Muscle of leg (tissue), 11 donors: Measurements from ENCODE around the gene NUBP2. TPM values are rescaled to one million over a fixed set of nuclear protein-coding genes. Genes with fewer than 3 reads are reported as not detected.
A peak's percentile ranks its signal among the peaks of the same experiment; 100 is the strongest.

Experiments
- DNase-seq: peaks from one replicate; pipeline ENCODE4 v3.0.0; 2013
- H3K27ac ChIP-seq: one replicate; pipeline ENCODE4 v1.5.1; 2013; ENCODE audit warnings: mild to moderate bottlenecking, low read length, control low read depth
- H3K27me3 ChIP-seq: one replicate; pipeline ENCODE4 v1.6.1; 2013; ENCODE audit warnings: low read length; ENCODE audit not compliant: control insufficient read depth, insufficient read depth
- H3K36me3 ChIP-seq: one replicate; pipeline ENCODE4 v1.6.1; 2013; ENCODE audit warnings: low read length; ENCODE audit not compliant: control insufficient read depth, insufficient read depth
- H3K4me1 ChIP-seq: one replicate; pipeline ENCODE4 v1.6.1; 2013; ENCODE audit warnings: low read length; ENCODE audit not compliant: control insufficient read depth, insufficient read depth
- H3K4me3 ChIP-seq: one replicate; pipeline ENCODE4 v1.5.1; 2013; ENCODE audit warnings: low read length, control low read depth
- H3K9me3 ChIP-seq: replicated peaks from 2 replicates; pipeline ENCODE4 v1.6.1; 2013; ENCODE audit warnings: low read depth, low read length; ENCODE audit not compliant: control insufficient read depth
- WGBS: methylation state at CpG from one replicate; pipeline ENCODE4 v1.1.5; 2013; ENCODE audit warnings: missing lambda C conversion rate; ENCODE audit not compliant: insufficient coverage; 5-methylcytosine and 5-hydroxymethylcytosine counted together
- polyA plus RNA-seq, 8 donors: library from polyadenylated mRNA; unstranded; fragments of 120-200 nt; gene quantifications; one replicate each; pipeline versions ENCODE4 v1.2.1 to v1.2.3, GENCODE V29; 2013; ENCODE audit warnings: inconsistent platforms in 1 of 8, low replicate concordance in 1 of 8; ENCODE audit not compliant: insufficient read length in 8 of 8, insufficient read depth in 1 of 8
- total RNA-seq: library from RNA; stranded (reverse); fragments of 120-200 nt; gene quantifications from one replicate; pipeline ENCODE4 v1.2.4, GENCODE V29; 2013

Gene NUBP2
- total and polyA plus RNA-seq, 9 donors: 40.6 to 59.7 (median 49.2) TPM

DNA sequence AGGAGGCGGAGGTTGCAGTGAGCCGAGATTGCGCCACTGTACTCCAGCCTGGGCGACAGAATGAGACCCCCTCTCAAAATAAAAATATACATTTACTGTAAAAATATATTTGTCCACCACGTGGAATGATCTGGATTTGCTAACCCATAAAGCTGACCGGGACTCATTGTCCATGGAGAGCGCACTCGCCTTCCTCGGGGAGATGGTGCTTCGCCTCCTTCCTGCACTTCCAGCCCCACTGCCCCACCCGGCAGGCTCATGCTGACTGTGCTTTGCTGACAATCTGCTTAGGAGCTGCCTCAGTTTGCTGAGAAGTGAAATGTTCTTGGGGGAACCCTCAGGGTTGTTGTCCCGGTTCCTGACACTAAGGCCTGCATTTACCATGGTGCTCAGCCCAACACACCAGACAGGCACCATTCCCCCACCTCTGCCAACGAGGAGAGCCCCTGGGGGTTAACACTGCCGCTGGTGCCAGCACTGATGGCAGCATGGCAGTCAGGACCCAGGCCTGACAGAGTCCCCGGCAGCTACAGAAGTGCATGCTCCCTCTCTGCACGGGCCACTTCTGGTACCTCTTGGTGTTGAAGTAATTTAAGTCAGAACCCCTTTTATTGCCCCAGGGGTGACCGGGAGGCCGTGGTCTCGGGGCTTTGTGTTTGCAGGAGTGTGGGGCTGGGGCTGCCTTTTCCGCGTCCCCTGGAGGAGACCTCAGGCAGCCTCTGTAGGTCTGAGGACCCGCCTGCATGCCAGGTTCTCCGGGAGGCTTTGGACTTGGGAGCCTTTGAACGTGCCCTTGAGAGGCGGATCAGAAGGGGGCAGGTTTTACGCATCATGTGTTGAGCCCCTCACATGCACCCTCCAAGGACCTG lies 2.5 kb downstream of the NUBP2 start:
- no peaks in the 10 kb centered on the region for H3K9me3 ChIP-seq
- H3K36me3 ChIP-seq: peaks cover 58% of the 10 kb centered on the region
- no peak overlapping the region for H3K27ac ChIP-seq
- H3K4me1 ChIP-seq: peaks cover 17% of the 10 kb centered on the region
- 86% methylated on average over 16 of the region's 26 CpGs for WGBS
- DNase-seq: no peak
- no peak overlapping the region for H3K4me3 ChIP-seq
- H3K27me3 ChIP-seq: no peaks in the 10 kb centered on the region

DNA sequence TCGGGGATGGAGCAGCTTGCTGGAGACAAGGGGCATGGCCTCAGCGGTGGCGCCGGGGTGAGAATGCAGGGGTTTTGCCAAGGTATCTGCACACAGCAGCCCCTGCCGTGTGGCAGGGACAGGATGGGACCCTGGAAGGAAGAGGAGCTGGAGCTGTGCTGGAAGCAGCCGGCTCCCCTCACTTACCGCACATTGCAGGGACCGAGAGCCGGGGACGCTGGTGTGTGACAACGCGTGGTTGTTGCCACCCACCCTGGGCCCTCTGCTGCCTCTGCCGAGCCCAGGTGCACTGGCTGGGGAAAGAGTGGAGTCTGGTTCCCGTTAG lies 3.0 kb downstream of the NUBP2 start:
- H3K27me3 ChIP-seq: no peaks in the 10 kb centered on the region
- H3K36me3 ChIP-seq: peaks cover 57% of the 10 kb centered on the region
- no peaks in the 10 kb centered on the region for H3K9me3 ChIP-seq
- H3K4me3 ChIP-seq: no peak overlapping the region
- 87% methylated on average over 14 of the region's 14 CpGs for WGBS
- peaks cover 17% of the 10 kb centered on the region for H3K4me1 ChIP-seq
- no peak overlapping the region for H3K27ac ChIP-seq
- DNase-seq: no peak

DNA sequence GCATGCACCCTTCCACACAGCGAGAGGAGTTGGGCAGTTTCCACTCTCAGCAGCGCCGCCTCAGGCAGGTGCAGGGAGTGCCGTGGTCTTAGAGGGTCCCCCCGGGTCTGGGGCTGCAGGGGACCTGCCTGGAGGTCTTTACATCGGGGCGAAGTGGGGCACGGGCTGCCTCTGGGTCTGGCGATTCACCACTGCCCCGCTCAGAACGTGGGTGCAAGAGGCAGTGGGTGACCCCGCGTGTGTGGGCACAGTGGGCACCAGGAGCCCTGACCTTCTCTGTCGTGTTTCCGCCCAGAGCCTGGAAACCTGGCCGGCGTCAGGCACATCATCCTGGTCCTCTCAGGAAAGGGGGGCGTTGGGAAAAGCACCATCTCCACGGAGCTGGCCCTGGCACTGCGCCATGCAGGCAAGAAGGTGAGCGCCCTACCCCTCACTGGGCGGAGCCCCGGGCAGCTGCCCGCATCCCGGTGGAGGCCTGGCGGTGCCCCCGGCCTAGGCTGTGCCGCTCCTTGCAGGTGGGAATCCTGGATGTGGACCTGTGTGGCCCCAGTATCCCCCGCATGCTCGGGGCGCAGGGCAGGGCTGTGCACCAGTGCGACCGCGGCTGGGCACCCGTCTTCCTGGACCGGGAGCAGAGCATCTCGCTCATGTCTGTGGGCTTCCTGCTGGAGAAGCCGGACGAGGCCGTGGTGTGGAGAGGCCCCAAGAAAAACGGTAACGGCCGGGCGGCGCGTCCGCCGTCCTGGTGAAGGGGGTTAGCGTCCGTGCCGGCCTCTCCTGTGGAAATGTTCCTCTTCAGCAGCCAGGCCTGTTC lies 3.7 kb downstream of the NUBP2 start:
- peaks cover 11% of the 10 kb centered on the region for H3K4me1 ChIP-seq

DNA sequence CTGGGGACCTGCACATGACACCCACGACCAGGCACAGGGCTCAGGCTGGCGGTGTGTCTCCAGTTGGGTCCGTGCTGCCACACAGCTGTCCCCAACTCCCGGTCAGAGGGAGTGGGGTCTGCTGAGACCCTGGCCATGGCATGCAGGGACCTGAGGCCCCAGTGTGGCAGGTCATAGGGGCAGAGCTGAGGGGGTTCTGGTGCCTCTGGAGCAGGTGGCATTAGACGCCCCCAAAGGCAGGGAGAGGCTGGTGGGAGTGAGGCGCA lies 4.2 kb downstream of the NUBP2 start:
- Histone ChIP-seq H3K9me3 (no peaks in the 10 kb centered on the region), H3K36me3 (peaks cover 63% of the 10 kb centered on the region), H3K4me3 (no peak overlapping the region), H3K27ac (no peak overlapping the region), H3K27me3 (no peaks in the 10 kb centered on the region), H3K4me1 (peaks cover 7% of the 10 kb centered on the region)
- 85% methylated on average over 6 of the region's 6 CpGs for WGBS
- no peak for DNase-seq

More for the DNA sequence above, 3.7 kb downstream of the NUBP2 start:
- no peak overlapping the region for H3K27ac ChIP-seq
- no peak overlapping the region for H3K4me3 ChIP-seq
- DNase-seq: no peak
- WGBS: 87% methylated on average over 51 of the region's 51 CpGs
- H3K9me3 ChIP-seq: no peaks in the 10 kb centered on the region
- peaks cover 60% of the 10 kb centered on the region for H3K36me3 ChIP-seq
- no peaks in the 10 kb centered on the region for H3K27me3 ChIP-seq

DNA sequence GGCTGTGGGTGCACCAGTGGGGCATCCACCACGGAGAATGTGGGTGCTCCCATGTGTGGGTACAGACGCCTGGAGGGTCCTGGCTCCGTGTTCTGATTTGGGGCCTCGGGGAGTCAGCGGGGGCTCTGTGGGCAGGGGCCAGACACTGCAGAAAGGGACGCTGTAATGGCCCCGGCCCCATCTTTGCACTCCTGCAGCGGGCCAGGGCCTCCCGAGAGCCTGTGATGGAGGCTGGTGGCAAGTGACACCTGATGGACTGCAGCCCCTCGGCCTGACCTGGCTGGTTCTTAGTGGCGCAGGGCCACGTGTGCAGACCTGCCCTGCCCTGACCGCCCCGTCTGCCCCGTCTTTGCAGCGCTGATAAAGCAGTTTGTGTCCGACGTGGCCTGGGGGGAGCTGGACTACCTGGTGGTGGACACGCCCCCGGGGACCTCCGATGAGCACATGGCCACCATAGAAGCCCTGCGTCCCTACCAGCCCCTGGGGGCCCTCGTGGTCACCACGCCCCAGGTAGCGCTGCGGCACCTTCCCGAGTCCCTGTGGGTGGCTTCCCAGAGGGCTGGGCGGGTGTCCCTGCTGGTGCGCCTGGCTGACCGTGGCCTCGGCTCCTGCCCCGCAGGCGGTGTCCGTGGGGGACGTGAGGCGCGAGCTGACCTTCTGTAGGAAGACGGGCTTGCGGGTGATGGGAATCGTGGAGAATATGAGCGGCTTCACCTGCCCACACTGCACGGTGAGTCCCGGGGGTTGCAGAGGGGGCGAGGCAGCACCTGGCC lies 4.7 kb downstream of the NUBP2 start:
- 91% methylated on average over 44 of the region's 44 CpGs for WGBS
- H3K4me1 ChIP-seq: peaks cover 7% of the 10 kb centered on the region
- H3K27me3 ChIP-seq: no peaks in the 10 kb centered on the region
- no peaks in the 10 kb centered on the region for H3K9me3 ChIP-seq
- no peak overlapping the region for H3K27ac ChIP-seq
- H3K36me3 ChIP-seq: peaks cover 63% of the 10 kb centered on the region
- no peak for DNase-seq
- no peak overlapping the region for H3K4me3 ChIP-seq

DNA sequence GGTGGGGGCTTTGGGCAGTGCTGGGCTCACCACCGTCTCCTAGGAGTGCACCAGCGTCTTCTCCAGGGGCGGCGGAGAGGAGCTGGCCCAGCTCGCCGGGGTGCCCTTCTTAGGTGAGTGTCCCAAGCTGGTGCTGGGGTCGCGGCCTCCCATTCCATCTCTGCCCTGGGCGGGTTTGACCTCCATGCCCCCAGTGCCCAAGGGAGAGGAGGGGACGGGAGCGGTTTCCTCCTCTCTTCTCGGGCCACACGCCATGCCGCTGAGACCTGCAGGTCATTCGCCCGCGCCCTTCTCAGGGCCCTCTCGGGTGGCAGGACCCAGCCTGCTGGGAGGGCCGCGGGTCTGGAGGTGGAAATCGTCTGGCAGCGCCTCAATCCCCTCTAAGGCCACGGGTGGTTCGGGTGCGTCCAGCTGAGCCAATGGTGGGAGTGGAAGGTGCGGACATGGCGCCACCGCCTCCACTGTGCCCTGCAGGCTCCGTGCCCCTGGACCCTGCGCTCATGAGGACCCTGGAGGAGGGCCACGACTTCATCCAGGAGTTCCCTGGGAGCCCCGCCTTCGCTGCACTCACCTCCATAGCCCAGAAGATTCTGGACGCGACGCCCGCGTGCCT lies 5.4 kb downstream of the NUBP2 start:
- WGBS: 89% methylated on average over 21 of the region's 38 CpGs
- peaks cover 66% of the 10 kb centered on the region for H3K36me3 ChIP-seq

DNA sequence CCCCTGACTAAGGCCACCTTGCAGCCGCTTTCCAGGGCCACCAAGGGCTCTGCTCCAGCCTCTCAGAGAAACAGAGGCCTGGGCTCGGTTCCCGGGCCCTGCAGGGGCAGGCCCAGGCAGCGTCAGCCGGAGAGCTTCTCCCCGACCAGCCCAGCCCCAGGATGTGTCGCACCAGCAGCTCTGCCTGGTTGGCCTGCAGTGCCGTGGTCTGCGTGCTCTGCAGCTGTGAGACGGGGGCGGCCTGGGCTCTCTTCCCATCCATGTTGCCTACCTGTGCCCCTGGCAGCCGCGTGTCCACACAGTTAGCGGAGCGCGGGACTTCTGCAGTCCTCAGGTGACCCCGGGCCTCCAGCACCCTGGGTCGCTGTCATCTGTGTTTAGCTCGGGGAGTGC lies 5.9 kb downstream of the NUBP2 start:
- H3K27ac ChIP-seq: no peak overlapping the region
- H3K4me3 ChIP-seq: no peak overlapping the region
- H3K4me1 ChIP-seq: peaks cover 10% of the 10 kb centered on the region
- H3K27me3 ChIP-seq: no peaks in the 10 kb centered on the region
- 45% methylated on average over 19 of the region's 19 CpGs for WGBS
- peak; percentile 16 for DNase-seq
- no peaks in the 10 kb centered on the region for H3K9me3 ChIP-seq
- H3K36me3 ChIP-seq: peaks cover 66% of the 10 kb centered on the region

More for the DNA sequence above, 5.4 kb downstream of the NUBP2 start:
- H3K9me3 ChIP-seq: no peaks in the 10 kb centered on the region
- H3K4me3 ChIP-seq: no peak overlapping the region
- H3K4me1 ChIP-seq: peaks cover 10% of the 10 kb centered on the region
- no peak for DNase-seq
- H3K27me3 ChIP-seq: no peaks in the 10 kb centered on the region
- H3K27ac ChIP-seq: no peak overlapping the region

DNA sequence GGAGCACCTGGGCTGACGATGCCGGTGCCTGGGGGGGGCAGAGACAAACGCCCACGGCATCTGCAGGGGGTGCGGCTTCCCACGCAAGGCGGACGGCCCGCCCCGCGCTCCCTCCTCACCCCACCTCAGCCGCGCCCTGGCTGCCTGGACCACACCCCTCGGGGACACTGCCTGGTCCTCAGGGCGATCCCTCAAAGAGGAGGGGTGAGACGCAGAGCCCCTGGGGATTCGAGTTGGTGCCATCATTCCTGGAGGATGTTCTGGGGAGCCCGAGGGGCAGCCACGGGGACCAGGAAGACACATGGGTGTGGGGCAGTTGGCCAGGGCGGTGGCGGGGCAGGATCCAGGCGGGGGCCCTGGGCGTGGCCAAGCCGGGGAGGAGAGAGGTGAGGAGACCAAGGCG lies 6.9 kb downstream of the NUBP2 start:
- Histone ChIP-seq H3K9me3 (no peaks in the 10 kb centered on the region), H3K4me1 (peaks cover 10% of the 10 kb centered on the region), H3K4me3 (no peak overlapping the region), H3K36me3 (peaks cover 66% of the 10 kb centered on the region), H3K27me3 (no peaks in the 10 kb centered on the region), H3K27ac (no peak overlapping the region)
- 93% methylated on average over 7 of the region's 25 CpGs for WGBS
- no peak for DNase-seq

DNA sequence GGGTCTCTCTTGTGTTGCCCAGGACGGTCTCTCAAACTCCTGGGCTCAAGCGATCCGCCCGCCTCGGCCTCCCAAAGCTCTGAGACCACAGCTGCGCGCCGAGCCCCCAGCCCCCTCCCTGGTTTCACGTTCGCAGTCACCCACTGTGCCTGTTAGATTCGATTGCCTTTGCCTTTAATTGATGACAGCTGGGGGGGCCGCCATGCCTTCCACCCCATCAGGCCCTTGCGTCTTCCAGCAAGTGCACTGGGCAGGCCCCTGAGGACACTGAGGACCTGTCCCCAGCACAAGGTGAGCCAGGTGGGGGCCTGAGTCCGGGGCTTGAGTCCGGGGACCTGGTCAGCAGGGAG lies 7.5 kb downstream of the NUBP2 start:
- Histone ChIP-seq H3K9me3 (no peaks in the 10 kb centered on the region), H3K27ac (no peak overlapping the region), H3K27me3 (no peaks in the 10 kb centered on the region), H3K4me1 (peaks cover 12% of the 10 kb centered on the region), H3K4me3 (no peak overlapping the region), H3K36me3 (peaks cover 63% of the 10 kb centered on the region)
- no peak for DNase-seq
- WGBS: 84% methylated on average over 13 of the region's 15 CpGs
